GM19324 (cell line): ENCODE measurements around the gene SMYD3.

ENCODE experiments used
- ATAC-seq: cut with Tn5 transposase; IDR thresholded peaks from one replicate; pipeline ENCODE4 v1.9.1; 2021; ENCODE audit warnings: mild to moderate bottlenecking, moderate library complexity; ENCODE audit not compliant: unreplicated experiment, low FRiP score

The SMYD3 gene

GRCh38 chr1:246476771-246477170 lies 30.3 kb downstream of the SMYD3 start:
- ATAC-seq = no peak

- no peak for ATAC-seq
Observed at GRCh38 chr1:246471688-246472087, 35.4 kb downstream of the SMYD3 start.

- ATAC-seq = no peak
Observed at GRCh38 chr1:246470585-246470984, 36.5 kb downstream of the SMYD3 start.

DNA sequence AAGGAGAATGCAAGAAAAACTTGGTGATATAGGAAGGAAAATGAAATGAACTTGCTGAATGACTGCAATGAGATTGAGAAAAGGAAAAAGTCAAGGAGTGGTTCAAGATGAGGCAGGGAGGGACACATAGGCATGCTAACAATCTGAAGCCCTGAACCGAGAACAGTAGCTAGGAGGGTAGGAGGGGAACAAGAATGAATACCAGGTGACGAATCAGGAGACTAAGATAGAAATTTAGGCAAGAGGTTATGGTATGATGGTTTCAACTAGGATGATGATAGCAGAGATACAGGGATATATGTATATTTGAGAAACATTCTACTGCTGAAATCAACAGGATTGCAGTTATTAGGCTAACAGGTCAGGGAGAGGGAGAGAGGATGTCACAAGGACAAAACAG lies 44.1 kb downstream of the SMYD3 start:
- ATAC-seq = no peak

- ATAC-seq = no peak
Observed at GRCh38 chr1:246460406-246460805, 46.7 kb downstream of the SMYD3 start.

DNA sequence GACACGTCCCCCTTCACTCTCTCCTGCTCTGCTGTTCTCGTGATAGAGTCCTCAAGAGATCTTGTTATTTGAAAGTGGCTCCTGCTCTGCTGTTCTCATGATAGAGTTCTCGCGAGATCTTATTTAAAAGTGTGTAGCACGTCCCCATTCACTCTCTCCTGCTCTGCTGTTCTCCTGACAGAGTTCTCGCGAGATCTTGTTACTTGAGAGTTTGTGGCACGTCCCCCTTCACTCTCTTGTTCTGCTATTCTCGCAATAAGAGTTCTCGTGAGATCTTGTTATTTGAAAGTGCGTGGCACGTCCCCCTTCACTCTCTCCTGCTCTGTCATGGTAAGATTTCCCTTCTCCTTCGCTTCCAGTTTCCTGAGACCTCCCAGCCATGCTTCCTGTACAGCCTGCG lies 47.9 kb downstream of the SMYD3 start:
- ATAC-seq = no peak

DNA sequence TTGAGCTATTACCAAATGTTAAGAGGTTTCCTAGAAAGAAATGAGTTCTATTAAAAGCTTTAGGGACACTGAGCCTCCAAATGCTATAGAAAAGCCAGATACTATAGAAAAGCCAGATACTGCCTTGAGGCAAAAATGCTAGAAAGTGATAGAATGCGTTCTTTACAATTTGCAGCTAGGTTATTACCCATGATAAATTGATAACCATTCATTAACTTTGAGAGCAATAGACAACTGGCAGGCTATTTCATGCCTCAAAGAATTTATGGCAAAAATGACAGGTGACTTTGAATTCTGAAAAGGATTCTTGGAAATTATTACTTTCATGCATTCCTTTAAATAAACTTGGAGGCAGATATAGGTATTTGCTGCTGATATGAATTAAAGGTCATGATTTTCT lies 51.6 kb downstream of the SMYD3 start:
- ATAC-seq = no peak

GRCh38 chr1:246454655-246455054 lies 52.4 kb downstream of the SMYD3 start:
- no peak for ATAC-seq

DNA sequence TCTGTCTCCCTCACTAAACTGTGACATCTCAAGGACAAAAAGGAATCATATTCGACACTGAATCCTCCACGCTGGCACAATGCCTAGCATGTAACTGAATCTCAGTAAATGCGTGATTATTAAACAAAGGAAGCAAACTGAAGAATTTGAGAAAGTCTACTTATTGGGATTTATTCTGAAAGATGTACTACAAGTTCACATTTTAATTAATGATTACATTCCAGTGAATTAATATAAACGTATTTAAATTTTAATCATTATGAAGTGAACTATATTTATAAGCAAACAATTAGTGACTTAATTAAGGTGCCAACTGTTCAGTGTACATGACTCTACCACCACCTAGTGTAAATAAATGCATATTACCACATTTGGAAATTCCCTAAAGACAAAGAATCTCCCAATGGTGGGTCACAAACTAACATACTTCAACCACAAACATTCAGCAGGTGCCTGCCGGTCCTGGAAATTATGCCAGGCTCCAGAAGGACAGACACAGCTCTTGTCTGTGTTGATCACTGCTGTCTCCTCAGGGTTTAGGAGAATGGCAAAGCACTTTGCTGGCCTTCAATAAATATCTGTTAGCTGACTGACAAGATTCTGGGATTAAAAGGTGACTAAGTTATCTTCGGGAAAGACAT lies 56.3 kb downstream of the SMYD3 start:
- ATAC-seq = no peak

DNA sequence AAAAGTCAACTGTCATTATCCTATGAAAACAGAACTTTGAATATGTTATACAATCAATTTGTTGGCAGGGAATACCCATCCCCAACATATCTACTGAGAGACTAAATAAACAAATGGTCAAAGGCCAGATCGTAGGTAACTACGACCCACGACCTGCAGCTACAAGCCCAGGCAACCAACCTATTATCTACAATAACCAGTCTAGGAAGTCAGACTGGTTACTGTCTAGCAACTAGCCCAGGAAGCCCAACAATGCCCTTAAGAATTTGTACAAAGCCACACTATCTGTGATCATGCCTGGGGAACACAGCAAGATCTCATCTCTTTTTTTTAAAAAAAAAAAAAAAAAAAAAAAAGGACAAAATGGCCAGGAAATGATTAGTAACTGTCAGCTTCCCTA lies 58.7 kb downstream of the SMYD3 start:
- no peak for ATAC-seq

DNA sequence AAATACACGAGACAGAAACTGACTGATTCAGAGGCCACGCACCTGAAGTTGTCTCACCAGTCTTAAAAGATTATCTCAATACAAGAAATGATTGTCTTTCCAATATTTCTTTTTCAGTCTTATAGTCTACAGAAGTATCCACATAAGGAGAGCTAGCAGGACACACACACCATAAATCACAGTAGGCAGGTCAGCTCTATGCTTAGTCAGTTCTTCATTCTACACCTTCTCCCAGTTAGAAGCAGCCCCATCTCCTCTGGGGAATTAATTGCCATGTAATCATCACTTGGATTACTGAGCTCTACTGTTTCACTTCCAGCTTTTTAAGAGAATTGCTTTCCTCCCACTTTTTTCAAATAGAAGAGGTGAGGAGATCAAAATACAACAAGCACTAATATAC lies 59.6 kb downstream of the SMYD3 start:
- no peak for ATAC-seq

GRCh38 chr1:246445503-246445902 lies 61.6 kb downstream of the SMYD3 start:
- no peak for ATAC-seq

DNA sequence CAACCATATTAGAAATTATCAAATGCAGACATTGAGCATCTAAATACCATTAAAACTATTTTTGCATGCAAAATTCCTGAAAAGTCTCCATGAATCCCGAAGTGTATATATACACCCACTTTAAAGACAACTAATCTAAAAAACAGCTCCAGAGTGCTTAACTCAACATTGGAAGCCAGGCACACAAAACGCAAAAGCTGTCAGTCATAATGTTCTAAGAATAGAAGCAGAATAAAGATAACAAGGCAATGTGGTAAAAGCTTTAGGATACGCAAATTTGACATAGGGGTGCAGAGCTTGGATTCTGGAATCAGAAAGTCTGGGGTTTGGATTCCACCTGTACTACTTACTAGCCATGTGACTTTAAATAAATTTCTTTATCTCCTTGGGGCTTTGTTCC lies 62.5 kb downstream of the SMYD3 start:
- no peak for ATAC-seq

DNA sequence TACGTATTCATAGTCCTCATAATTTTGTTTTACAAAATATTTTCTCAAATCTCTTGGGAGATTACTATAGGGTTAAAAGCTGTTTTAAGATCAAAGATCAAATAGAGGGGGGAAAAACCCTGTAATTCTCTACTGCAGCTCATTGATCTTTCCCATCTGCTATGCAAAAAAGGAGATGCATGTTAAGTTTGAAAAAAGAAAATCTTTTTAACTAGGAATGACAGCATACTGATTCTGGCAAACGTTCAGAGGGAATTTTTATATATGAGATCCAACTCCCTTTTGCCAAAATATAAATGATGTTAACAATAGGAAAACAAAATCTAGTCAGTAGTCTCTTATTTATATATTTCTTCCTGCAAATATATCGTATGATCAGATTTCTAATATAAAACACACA lies 69.1 kb downstream of the SMYD3 start:
- no peak for ATAC-seq

- no peak for ATAC-seq
Observed at GRCh38 chr1:246435421-246436041, 71.5 kb downstream of the SMYD3 start.

GRCh38 chr1:246434335-246434734 lies 72.7 kb downstream of the SMYD3 start:
- ATAC-seq = no peak

GRCh38 chr1:246428542-246429308 lies 78.4 kb downstream of the SMYD3 start:
- ATAC-seq = no peak

GRCh38 chr1:246427611-246428010 lies 79.5 kb downstream of the SMYD3 start:
- ATAC-seq = no peak

GRCh38 chr1:246425895-246426294 lies 81.2 kb downstream of the SMYD3 start:
- no peak for ATAC-seq

- no peak for ATAC-seq
Observed at GRCh38 chr1:246425139-246425794, 81.8 kb downstream of the SMYD3 start.

GRCh38 chr1:246420300-246420699 lies 86.8 kb downstream of the SMYD3 start:
- ATAC-seq = no peak
